Measurements from ENCODE around the gene SYT6.

Gene SYT6

GRCh38 chr1:114093624-114094362 lies 59.9 kb downstream of the SYT6 start:
- no peak for DNase-seq (ENCODE audit: low read depth in 3 of 3)

GRCh38 chr1:114092186-114093062 lies 61.2 kb downstream of the SYT6 start:
- DNase-seq (ENCODE audit: low read depth in 3 of 3): no peak

GRCh38 chr1:114091711-114092110 lies 62.0 kb downstream of the SYT6 start:
- DNase-seq (ENCODE audit: low read depth in 3 of 3): no peak

- DNase-seq (ENCODE audit: low read depth in 3 of 3): no peak
Observed at GRCh38 chr1:114090738-114091505, 62.7 kb downstream of the SYT6 start.

GRCh38 chr1:114089502-114090138 lies 64.0 kb downstream of the SYT6 start:
- no peak for DNase-seq (ENCODE audit: low read depth in 3 of 3)

- DNase-seq (ENCODE audit: low read depth in 3 of 3): no peak
Observed at GRCh38 chr1:114088392-114089299, 65.0 kb downstream of the SYT6 start.

GRCh38 chr1:114087495-114087894 lies 66.2 kb downstream of the SYT6 start:
- no peak for DNase-seq (ENCODE audit: low read depth in 3 of 3)

GRCh38 chr1:114086601-114087368 lies 66.9 kb downstream of the SYT6 start:
- DNase-seq (ENCODE audit: low read depth in 3 of 3): no peak

GRCh38 chr1:114082867-114083585 lies 70.6 kb downstream of the SYT6 start:
- no peak for DNase-seq (ENCODE audit: low read depth in 3 of 3)

GRCh38 chr1:114082304-114082630 lies 71.4 kb downstream of the SYT6 start:
- DNase-seq (ENCODE audit: low read depth in 3 of 3): no peak

- no peak for DNase-seq (ENCODE audit: low read depth in 3 of 3)
Observed at GRCh38 chr1:114081437-114082303, 72.0 kb downstream of the SYT6 start.

GRCh38 chr1:114080511-114081436 lies 72.9 kb downstream of the SYT6 start:
- no peak for DNase-seq (ENCODE audit: low read depth in 3 of 3)

- no peak for DNase-seq (ENCODE audit: low read depth in 3 of 3)
Observed at GRCh38 chr1:114079596-114080190, 74.0 kb downstream of the SYT6 start.

GRCh38 chr1:114078116-114078515 lies 75.6 kb downstream of the SYT6 start:
- DNase-seq (ENCODE audit: low read depth in 3 of 3): no peak

- DNase-seq (ENCODE audit: low read depth in 3 of 3): no peak
Observed at GRCh38 chr1:114077188-114077587, 76.5 kb downstream of the SYT6 start.

GRCh38 chr1:114076308-114076707 lies 77.4 kb downstream of the SYT6 start:
- DNase-seq (ENCODE audit: low read depth in 3 of 3): no peak
